ENCODE data around the gene ZNF24.

Gene ZNF24

GRCh38 chr18:35283923-35284794 lies 60.1 kb downstream of the ZNF24 start:
- Histone ChIP-seq H3K9ac (ENCODE audit: low read length in 5 of 5) (no peak overlapping the region), H3K4me1 (ENCODE audit: control insufficient read depth in 5 of 5, insufficient read depth in 5 of 5, low read length in 5 of 5) (peaks cover 0 to 8% (median 5%) of the 10 kb centered on the region in 5 donors), H3K27me3 (ENCODE audit: control insufficient read depth in 5 of 5, insufficient read depth in 4 of 5, low read length in 5 of 5) (no peaks in the 10 kb centered on the region), H3K36me3 (ENCODE audit: control insufficient read depth in 5 of 5, insufficient read depth in 5 of 5, low read length in 5 of 5) (peaks cover 9 to 19% (median 17%) of the 10 kb centered on the region in 5 donors), H3K9me3 (ENCODE audit: control insufficient read depth in 5 of 5, low read length in 5 of 5) (peaks cover 0 to under 1% (median 0%) of the 10 kb centered on the region in 5 donors), H3K27ac (ENCODE audit: low read depth, low read length) (no peak overlapping the region), H3K4me3 (ENCODE audit: low read depth in 1 of 5, low read length in 5 of 5) (no peak overlapping the region)

- H3K9ac ChIP-seq (ENCODE audit: low read length in 5 of 5): no peak overlapping the region
- H3K27ac ChIP-seq (ENCODE audit: low read depth, low read length): no peak overlapping the region
- H3K9me3 ChIP-seq (ENCODE audit: control insufficient read depth in 5 of 5, low read length in 5 of 5): peaks cover 0 to 2% (median 0%) of the 10 kb centered on the region in 5 donors
- no peaks in the 10 kb centered on the region for H3K4me1 ChIP-seq (ENCODE audit: control insufficient read depth in 5 of 5, insufficient read depth in 5 of 5, low read length in 5 of 5)
- H3K27me3 ChIP-seq (ENCODE audit: control insufficient read depth in 5 of 5, insufficient read depth in 4 of 5, low read length in 5 of 5): no peaks in the 10 kb centered on the region
- peaks cover 9 to 19% (median 17%) of the 10 kb centered on the region in 5 donors for H3K36me3 ChIP-seq (ENCODE audit: control insufficient read depth in 5 of 5, insufficient read depth in 5 of 5, low read length in 5 of 5)
- H3K4me3 ChIP-seq (ENCODE audit: low read depth in 1 of 5, low read length in 5 of 5): no peak overlapping the region
Measured at GRCh38 chr18:35282353-35282752, 61.9 kb downstream of the ZNF24 start.
